KMS-11 (cell line): Measurements from ENCODE around the gene CCDC7.
"Not testable (repeated sequence)": the region's sequence is repeated elsewhere in the genome, so short reads cannot be mapped to it uniquely, and the experiment has no call there.

Experiments
- H2AFZ ChIP-seq: fragments of 200-600 bp; sonication (generic); 2 replicates; pipeline ENCODE4 v1.6.1; 2016; ENCODE audit warnings: antibody characterized with exemption, mixed run types, low read depth
- H3K27ac ChIP-seq: fragments of 200-600 bp; sonication (generic); 2 replicates; pipeline ENCODE4 v1.6.1; 2016; ENCODE audit warnings: mild to moderate bottlenecking, mixed run types
- H3K27me3 ChIP-seq: fragments of 200-600 bp; sonication (generic); 2 replicates; pipeline ENCODE4 v1.6.1; 2017; ENCODE audit warnings: mild to moderate bottlenecking, low read depth, mixed run types, moderate library complexity; ENCODE audit not compliant: insufficient read depth
- H3K36me3 ChIP-seq: fragments of 200-600 bp; sonication (generic); 2 replicates; pipeline ENCODE4 v1.6.1; 2017; ENCODE audit warnings: mild to moderate bottlenecking, mixed run types; ENCODE audit not compliant: insufficient read depth
- H3K4me1 ChIP-seq: fragments of 200-600 bp; sonication (generic); 2 replicates; pipeline ENCODE4 v1.6.1; 2016; ENCODE audit warnings: mild to moderate bottlenecking, low read depth, mixed run types; ENCODE audit not compliant: poor library complexity, severe bottlenecking
- H3K4me2 ChIP-seq: fragments of 200-600 bp; sonication (generic); 2 replicates; pipeline ENCODE4 v1.7.0; 2016; ENCODE audit warnings: mild to moderate bottlenecking, mixed run types
- H3K4me3 ChIP-seq: fragments of 200-600 bp; sonication (generic); IDR thresholded peaks from 2 replicates; pipeline ENCODE4 v1.6.1; 2017; ENCODE audit warnings: low read depth, low read length, mixed read lengths; ENCODE audit not compliant: insufficient read depth
- H3K79me2 ChIP-seq: fragments of 200-600 bp; sonication (generic); 2 replicates; pipeline ENCODE4 v1.6.1; 2016; ENCODE audit warnings: low read depth, mixed run types; ENCODE audit not compliant: insufficient read depth
- H3K9ac ChIP-seq: fragments of 200-600 bp; sonication (generic); 2 replicates; pipeline ENCODE4 v1.6.1; 2016; ENCODE audit warnings: mild to moderate bottlenecking, mixed run types
- H4K20me1 ChIP-seq: fragments of 200-600 bp; sonication (generic); 2 replicates; pipeline ENCODE4 v1.6.1; 2016; ENCODE audit warnings: mild to moderate bottlenecking, mixed run types; ENCODE audit not compliant: insufficient read depth
- TF ChIP-seq, protein P1 (sequence below): fragments of 200-600 bp; sonication (generic); conservative IDR thresholded peaks from 2 replicates; pipeline ENCODE4 v1.6.1; 2017; ENCODE audit warnings: low read depth, mild to moderate bottlenecking, antibody characterized with exemption, low read length, moderate library complexity, mixed read lengths

CCDC7 gene

GRCh38 chr10:32445740-32446535, at the start of gene CCDC7:
Gene CCDC7 (plus strand): TSS chr10:32446140. CDS start chr10:32451643, 5,503 bp downstream.
- no peaks in the 10 kb centered on the region for H3K27me3 ChIP-seq
- no peaks in the 10 kb centered on the region for H3K36me3 ChIP-seq
- H3K4me1 ChIP-seq: peaks cover 8% of the 10 kb centered on the region
- H4K20me1 ChIP-seq: no peaks in the 10 kb centered on the region
- peak within 1 kb of the TSS; percentile 95 for H2AFZ ChIP-seq
- H3K9ac ChIP-seq: peak within 1 kb of the TSS; percentile 84
- peak within 1 kb of the TSS; percentile 89 for H3K27ac ChIP-seq
- peak within 1 kb of the TSS; percentile 95 for H3K4me2 ChIP-seq
- peak within 1 kb of the TSS; percentile 70 for H3K4me3 ChIP-seq
- no peaks in the 10 kb centered on the region for H3K79me2 ChIP-seq
- TF ChIP-seq, protein P1, sequence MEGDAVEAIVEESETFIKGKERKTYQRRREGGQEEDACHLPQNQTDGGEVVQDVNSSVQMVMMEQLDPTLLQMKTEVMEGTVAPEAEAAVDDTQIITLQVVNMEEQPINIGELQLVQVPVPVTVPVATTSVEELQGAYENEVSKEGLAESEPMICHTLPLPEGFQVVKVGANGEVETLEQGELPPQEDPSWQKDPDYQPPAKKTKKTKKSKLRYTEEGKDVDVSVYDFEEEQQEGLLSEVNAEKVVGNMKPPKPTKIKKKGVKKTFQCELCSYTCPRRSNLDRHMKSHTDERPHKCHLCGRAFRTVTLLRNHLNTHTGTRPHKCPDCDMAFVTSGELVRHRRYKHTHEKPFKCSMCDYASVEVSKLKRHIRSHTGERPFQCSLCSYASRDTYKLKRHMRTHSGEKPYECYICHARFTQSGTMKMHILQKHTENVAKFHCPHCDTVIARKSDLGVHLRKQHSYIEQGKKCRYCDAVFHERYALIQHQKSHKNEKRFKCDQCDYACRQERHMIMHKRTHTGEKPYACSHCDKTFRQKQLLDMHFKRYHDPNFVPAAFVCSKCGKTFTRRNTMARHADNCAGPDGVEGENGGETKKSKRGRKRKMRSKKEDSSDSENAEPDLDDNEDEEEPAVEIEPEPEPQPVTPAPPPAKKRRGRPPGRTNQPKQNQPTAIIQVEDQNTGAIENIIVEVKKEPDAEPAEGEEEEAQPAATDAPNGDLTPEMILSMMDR: no peak; the same call in 1 of the 2 replicates

GRCh38 chr10:32397163-32397562, 48.8 kb upstream of the CCDC7 start:
- not testable (repeated sequence) for H3K9ac ChIP-seq, H3K36me3 ChIP-seq, H3K27me3 ChIP-seq, H3K4me2 ChIP-seq, H3K4me3 ChIP-seq, H2AFZ ChIP-seq, H3K79me2 ChIP-seq, H4K20me1 ChIP-seq, H3K27ac ChIP-seq, H3K4me1 ChIP-seq

DNA sequence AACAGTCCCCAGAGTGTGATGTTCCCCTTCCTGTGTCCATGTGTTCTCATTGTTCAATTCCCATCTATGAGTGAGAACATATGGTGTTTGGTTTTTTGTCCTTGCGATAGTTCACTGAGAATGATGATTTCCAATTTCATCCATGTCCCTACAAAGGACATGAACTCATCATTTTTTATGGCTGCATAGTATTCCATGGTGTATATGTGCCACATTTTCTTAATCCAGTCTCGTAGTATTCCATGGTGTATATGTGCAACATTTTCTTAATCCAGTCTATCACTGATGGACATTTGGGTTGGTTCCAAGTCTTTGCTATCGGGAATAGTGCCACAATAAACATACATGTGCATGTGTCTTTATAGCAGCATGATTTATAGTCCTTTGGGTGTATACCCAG, 46.2 kb upstream of the CCDC7 start:
- H3K4me1 ChIP-seq, H4K20me1 ChIP-seq, H3K4me2 ChIP-seq, H3K36me3 ChIP-seq, H3K79me2 ChIP-seq, H3K27ac ChIP-seq, H3K9ac ChIP-seq, H3K27me3 ChIP-seq, H3K4me3 ChIP-seq, H2AFZ ChIP-seq: not testable (repeated sequence)

- TF ChIP-seq, protein P1: no peak
- Histone ChIP-seq H3K36me3 (no peaks in the 10 kb centered on the region), H3K27ac (no peak overlapping the region), H4K20me1 (no peaks in the 10 kb centered on the region), H3K79me2 (no peaks in the 10 kb centered on the region), H3K9ac (no peak overlapping the region), H3K27me3 (no peaks in the 10 kb centered on the region), H3K4me1 (no peaks in the 10 kb centered on the region), H3K4me2 (no peak overlapping the region), H2AFZ (no peak overlapping the region), H3K4me3 (no peak overlapping the region)
Observed at GRCh38 chr10:32400961-32401360, 45.0 kb upstream of the CCDC7 start.

DNA sequence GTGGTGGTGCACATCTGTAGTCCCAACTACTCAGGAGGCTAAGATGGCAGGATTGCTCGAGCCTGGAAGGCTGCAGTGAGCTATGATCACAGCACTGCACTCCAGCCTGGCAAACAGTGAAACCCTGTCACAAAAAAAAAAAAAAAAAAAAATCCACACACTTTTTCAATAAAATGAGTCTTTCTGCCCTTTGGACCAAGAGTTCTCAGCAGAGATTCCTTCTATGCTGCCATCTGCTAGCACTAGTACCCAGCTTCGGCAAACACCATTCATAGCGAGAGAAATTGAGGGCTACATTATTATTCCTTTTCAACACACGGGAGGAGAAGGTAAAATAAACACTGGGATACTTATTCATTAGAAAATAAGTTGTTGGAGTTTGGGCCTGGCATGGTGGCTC, 43.4 kb upstream of the CCDC7 start:
- no peak overlapping the region for H3K4me2 ChIP-seq

More for the DNA sequence above, 43.4 kb upstream of the CCDC7 start:
- no peak overlapping the region for H3K27ac ChIP-seq
- H2AFZ ChIP-seq: no peak overlapping the region
- H4K20me1 ChIP-seq: no peaks in the 10 kb centered on the region
- H3K4me3 ChIP-seq: no peak overlapping the region
- no peaks in the 10 kb centered on the region for H3K4me1 ChIP-seq
- H3K36me3 ChIP-seq: no peaks in the 10 kb centered on the region
- H3K27me3 ChIP-seq: no peaks in the 10 kb centered on the region
- H3K9ac ChIP-seq: no peak overlapping the region
- no peaks in the 10 kb centered on the region for H3K79me2 ChIP-seq
- TF ChIP-seq, protein P1: no peak
